IPS-NIHi11 (cell line): ENCODE results near the gene BCAN.

Experiments
- DNase-seq: peaks from one replicate; pipeline ENCODE4 v3.0.0; 2012; ENCODE audit warnings: mixed read lengths, low spot score

The BCAN gene

GRCh38 chr1:156700736-156701531 lies 59.0 kb downstream of the BCAN start:
- DNase-seq = no peak

DNA sequence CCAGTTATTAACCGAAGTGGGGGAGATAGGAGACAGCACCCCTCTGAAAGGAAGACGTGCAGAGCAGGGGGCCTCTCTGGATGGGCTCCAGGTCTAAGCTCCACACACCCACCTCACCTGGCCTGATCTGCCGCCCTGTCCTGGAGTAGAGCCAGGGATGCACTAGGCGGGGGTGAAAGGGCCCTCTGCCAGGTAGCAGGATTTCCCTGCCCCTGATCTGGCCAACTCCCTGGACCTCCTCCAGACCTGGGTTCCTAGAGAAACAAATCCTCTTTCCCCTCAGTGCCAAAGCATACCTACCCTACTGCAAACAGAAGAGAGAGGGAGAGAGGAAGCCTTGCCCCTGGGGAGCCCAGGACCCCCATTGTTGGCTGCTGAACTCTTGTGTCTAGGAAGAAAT lies 61.4 kb downstream of the BCAN start:
- no peak for DNase-seq

DNA sequence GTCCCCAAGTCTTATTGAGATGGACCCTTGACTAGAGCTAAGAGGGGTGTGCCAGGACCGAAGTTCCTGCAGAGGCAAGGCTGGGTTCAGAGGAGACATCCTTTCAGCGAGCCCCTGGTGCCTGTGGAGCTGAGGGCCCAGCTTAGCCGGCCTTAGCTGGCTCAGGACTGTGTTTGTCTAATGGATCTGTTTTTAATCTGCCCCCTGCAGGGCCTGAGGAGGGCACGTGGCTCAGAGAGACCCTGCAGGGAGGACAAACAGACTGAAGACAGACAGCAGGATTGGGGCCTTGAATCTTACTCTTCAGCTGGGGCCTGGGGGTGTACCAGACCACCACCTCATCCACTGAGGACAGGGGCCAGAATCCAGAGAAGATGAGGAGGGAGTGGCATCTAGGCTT lies 61.8 kb downstream of the BCAN start:
- peak; percentile 41 for DNase-seq

GRCh38 chr1:156704166-156704711 lies 62.3 kb downstream of the BCAN start:
- DNase-seq = no peak

- DNase-seq = no peak
Observed at GRCh38 chr1:156704930-156705320, 63.0 kb downstream of the BCAN start.

DNA sequence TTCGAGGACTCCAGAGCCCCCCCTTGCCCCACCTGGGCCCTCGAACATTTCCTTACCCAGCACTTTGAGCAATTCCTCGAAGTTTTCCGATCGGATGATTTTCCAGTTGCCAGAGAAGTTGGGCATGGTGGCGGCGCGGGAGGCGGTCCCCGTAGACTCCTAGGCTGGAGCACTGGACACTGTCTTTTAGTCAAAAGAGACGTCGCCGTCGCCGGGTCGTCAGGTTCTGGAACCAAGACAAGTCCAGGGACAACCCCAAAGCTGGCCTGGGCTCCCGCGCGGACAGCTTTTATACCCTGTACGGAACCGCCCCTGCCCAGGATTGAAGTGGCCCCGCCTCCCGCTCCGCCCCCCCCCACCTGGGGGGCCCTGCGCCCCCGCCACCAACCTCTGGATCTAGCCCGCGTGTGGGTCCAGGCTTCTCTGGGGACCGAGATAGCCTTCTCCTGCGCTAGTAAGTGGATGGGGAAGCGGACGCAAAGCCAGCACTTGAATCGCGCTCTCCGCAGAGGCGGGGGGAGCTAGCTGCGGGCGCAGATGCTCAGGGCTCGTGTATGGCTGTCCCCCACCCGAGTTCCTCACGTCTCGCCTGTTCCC lies 63.5 kb downstream of the BCAN start, which contains the start of gene CRABP2:
Gene CRABP2, minus strand, starts transcription at position 263 of the 597 bp plus-strand sequence. Its CDS starts 137 bp downstream, at position 126.
- no peak for DNase-seq

- peak; percentile 80 for DNase-seq
Observed at GRCh38 chr1:156705918-156706656, 64.2 kb downstream of the BCAN start.

DNA sequence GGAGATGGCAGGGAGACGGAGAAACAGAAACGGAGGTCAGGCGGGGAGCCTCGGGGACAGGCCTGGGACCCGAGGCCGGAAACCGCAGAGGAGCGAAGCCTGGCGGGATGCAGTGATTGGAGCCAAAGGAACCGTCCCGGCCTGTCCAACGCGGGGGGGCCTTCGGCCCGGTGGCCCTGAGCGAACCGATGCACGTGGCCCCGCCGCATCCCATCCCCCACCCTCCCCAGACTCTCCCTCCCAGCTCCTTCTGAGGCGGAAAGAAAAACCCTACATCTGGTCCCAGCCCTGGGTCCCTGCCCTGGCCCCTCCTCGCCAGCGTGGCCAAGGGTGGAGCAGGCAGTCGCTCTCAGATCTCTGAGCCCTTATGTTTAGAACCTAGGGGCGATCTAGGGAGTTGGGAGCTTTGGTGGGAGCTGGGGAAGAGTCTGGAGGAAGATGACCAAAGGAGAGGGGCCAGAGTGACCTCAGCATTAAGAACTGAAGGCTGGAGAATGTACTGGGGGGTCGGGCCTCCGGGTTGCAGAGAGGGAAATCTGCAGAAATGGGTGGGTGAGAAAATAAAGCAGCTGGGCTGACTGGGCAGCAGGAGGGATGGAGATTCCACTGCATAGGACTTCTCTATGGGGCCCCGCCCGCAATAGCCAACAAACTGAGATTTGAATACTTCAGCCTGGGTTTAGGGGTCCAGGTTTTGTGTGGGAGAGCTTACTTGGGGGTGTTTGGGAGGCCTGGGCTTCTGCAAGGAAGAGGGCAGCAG lies 64.9 kb downstream of the BCAN start:
- DNase-seq = no peak

DNA sequence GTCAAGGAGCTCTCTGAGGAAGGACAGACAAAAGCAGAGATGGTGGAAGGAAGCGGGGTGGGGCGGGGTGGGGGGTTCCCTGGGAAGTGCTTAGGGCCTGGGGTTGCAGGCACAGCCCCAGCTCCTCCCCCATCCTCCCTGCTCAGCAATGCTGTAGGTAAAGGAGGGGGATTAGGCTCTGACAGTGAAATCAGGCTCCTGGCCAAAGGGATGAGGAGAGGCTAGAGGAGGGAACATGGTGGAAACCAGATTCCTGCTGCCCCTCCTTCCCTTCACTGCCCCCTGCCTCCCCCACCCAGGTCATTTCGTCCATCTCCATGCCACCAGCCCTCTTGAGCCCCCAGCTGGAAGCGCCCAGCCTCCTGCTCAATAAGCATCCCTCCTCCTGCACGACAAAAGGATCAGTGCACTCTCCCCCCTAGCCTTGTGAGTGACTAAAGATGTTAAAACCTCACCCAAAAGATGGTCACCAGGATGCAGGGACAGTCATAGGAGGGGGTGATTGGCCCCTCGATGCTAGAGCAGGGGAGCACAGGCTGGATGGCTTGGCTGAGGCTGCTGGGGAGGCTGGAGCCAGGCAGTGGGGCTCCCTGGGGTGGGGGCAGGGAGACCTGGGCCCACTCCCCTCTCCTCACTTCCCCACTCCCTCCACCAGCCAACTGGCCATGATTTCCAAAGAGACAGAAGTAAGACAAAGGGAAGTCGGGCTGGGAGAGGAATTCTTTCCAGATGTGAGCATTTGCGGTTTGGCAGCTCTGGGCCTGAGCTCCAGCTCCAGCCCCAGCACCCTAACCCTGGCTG lies 65.7 kb downstream of the BCAN start:
- DNase-seq = no peak

GRCh38 chr1:156708218-156708661 lies 66.3 kb downstream of the BCAN start:
- peak; percentile 74 for DNase-seq

DNA sequence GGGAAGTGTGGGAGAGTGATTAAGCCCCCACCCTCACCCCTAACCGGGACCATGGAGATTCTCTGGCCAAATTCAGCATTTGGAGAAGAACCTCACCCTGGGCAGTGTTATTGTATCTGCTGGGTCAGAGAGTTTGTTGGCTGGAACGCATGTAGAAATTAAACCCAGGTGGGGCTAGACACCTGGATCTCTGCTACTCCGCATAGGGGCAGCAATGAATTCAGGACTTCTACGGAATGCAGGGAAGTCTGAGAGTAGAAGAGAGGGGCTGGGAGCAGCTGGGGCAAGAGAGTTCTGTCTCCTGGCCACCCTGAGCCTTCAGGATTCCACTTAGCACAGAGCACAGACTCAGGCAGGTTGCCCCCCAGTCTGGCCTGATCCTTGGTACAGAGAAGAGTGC lies 67.1 kb downstream of the BCAN start:
- DNase-seq = no peak
